Measurements from ENCODE around the gene CRYL1.

The CRYL1 gene

DNA sequence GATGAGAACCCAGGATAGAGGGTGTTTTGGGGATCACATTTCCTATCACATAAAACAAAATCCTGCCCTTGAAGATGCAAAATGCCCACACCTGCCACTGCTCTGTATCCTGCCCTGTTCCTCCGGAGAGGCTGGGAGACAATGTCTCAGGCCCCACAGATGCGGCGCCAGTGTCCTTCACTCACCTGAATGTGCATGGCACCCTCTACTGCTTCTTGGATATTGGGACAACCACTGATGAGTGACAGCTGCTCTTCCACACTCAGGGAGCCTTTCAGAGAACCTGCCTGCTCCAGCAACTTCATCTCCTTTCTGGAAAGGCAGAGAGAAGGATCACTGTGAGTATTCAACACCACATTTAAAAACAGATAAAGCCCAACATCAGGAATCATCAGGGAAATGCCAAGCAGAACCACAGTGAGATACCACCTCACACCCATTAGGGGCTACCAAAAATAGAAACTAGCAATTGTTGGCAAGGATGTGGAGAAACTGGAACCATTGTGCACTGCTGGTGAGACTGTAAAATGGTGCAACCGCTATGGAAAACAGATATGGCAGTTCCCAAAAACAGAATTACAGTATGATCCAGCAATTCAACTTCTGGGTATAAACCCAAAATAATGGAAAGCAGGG, 36.4 kb downstream of the CRYL1 start:
- peak; percentile 65 for DNase-seq

DNA sequence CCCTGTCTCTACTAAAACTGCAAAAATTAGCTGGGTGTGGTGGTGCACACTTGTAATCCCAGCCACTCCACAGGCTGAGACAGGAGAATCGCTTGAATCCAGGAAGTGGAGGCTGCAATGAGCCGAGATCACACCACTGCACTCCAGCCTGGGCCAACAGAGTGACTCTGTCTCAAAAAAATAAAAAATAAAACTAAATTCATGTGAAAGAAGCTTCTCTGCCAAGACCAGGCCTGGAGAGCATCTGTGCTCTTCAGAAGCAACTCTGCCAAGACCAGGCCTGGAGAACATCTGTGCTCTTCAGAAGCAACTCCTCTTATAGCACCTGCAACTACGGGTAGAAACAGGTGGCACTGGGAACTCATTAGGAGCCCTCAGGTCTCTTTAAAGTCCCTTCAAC, 37.7 kb downstream of the CRYL1 start:
- no peak for DNase-seq

DNA sequence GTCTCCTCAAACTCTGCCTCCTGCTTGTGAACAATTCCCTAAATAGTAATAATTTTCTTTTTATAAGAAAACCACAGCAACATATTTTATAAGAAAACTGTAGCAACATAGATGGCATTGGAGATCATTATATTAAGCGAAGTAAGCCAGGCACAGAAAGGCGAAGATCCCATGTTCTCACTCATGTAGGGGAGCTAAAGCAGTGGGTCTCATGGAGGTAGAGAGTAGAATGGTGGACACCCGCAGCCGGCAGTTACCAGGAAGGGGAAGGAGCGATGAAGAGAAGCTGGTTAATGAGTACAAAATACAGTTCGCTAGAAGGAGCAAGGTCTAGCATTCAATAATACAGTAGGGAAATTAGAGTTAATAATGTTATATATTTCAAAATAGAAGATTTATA, 42.9 kb downstream of the CRYL1 start:
- DNase-seq: no peak

DNA sequence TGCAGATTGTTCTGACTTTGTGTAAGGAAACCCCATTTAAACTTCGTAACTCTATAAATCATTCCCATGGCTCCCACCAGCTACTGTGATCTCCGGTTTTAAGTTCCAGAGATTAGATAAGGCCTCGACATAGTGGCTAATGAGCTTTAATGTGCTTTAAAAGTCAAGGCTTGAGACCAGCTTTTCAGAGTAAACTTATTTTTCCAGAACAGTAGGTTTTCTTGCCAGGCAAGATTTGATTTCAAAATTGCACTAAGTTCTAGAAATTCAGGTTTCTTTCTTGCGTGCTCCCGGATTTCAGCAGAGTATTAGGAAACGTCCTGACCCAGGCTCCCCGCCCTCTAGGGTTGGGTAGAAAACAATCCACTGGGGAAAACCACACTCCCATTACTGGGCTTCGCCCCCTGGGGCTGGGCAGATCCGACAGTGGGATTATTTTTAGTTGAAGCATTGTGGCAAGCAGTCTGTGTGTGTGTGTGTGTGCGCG, 43.3 kb downstream of the CRYL1 start:
- DNase-seq: no peak

DNA sequence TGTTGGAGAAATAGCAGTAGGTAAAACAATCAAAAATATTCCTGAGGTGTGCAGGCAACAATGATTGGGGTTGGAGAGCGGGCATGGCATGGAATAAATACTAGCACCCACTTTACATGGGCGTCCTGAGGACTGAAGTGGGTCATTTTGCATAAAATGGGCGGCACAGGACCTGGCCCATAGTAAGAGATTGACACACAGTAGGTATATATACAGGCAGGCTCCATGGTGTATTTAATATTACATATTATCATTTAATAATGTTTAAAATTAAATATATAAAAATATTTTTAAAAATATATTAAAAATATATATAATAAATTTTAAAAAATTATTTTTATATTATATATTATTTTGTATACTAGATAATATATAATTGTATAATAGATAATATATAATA, 48.3 kb downstream of the CRYL1 start:
- DNase-seq: no peak

- peak; percentile 88 for DNase-seq
Measured at GRCh38 chr13:20475927-20476691, 49.5 kb downstream of the CRYL1 start.

DNA sequence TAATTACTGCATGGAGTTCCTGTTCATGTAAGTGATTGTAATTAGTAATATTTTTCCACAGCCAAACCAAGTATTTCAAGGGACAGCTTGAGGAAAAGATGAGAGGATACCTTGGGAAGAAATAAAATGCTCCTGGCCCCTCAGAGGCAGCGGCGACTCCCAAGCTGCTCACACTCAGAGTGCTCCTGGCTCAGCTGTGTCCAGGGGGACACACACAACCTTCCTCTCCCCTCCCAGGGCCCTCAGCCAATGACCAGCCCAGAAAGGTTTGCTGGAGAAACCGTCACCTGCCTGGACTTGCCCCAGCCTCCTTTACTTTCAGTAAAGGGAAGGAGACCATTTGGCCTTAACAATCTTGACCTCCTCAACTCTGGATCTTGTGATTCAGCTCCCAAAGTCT, 51.1 kb downstream of the CRYL1 start:
- no peak for DNase-seq

GRCh38 chr13:20473888-20474287, 51.8 kb downstream of the CRYL1 start:
- no peak for DNase-seq

GRCh38 chr13:20473139-20473538, 52.5 kb downstream of the CRYL1 start:
- no peak for DNase-seq

GRCh38 chr13:20472531-20472930, 53.1 kb downstream of the CRYL1 start:
- DNase-seq: no peak

DNA sequence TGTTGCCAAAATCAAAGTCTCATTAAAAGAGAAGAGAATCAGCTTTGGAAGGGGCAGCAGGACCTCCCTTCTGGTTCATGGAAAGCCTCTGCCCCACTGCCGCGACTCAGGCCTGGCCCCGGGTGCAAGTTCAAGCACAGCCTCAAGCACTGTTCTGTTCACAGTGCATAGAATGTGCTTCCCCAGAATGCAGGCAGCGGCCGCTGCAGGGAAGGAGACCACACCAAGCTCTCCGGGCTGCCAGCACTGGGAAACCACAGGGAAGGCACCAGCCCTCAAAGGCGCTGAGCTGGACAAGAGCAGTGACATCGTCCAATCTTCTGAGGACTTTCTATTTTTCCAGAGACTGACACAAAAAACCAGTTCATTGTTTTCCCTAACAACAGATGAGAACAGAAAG, 55.5 kb downstream of the CRYL1 start:
- no peak for DNase-seq

DNA sequence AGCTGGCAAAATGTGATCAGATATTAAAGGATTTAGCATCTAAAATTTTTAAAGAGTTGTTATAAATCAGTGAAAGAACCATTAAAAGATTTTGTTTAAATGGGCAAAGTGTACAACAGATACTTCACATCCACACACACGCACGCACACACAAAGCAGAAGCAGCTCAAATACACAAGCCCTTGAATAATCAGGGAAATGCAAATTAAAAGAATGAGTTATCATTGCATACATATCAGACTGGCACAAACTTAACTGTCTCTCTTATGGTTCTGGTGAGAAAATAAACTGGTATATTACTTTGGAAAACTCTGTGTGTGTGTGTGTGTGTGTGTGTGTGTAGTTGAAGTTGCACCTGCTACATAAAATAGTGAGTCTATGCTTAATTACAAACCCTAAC, 59.3 kb downstream of the CRYL1 start:
- DNase-seq: no peak

- DNase-seq: no peak
Measured at GRCh38 chr13:20465218-20465879, 60.3 kb downstream of the CRYL1 start.

- no peak for DNase-seq
Measured at GRCh38 chr13:20462921-20463320, 62.7 kb downstream of the CRYL1 start.

GRCh38 chr13:20462533-20462915, 63.1 kb downstream of the CRYL1 start:
- DNase-seq: no peak

- DNase-seq: no peak
Measured at GRCh38 chr13:20461860-20462532, 63.7 kb downstream of the CRYL1 start.

- DNase-seq: peak; percentile 25
Measured at GRCh38 chr13:20461481-20461859, 64.2 kb downstream of the CRYL1 start.

DNA sequence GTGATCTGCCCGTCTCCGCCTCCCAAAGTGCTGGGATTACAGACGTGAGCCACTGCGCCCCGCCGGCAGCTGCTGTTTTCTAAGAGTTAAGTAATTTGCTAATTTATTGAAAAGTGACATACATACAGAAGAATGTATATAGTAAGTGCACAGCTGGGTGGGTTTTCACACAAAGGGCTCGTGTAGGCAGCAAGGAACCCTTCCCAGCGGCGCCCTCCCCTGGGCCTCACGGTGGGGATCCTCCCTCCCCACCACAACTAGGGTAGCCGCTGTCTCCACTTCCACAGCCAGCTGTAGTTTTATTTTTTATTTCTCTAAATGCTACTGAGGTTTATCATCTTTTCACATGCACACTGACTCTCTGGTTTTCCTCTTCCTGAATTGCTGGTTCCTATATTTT, 64.9 kb downstream of the CRYL1 start:
- DNase-seq: no peak

DNA sequence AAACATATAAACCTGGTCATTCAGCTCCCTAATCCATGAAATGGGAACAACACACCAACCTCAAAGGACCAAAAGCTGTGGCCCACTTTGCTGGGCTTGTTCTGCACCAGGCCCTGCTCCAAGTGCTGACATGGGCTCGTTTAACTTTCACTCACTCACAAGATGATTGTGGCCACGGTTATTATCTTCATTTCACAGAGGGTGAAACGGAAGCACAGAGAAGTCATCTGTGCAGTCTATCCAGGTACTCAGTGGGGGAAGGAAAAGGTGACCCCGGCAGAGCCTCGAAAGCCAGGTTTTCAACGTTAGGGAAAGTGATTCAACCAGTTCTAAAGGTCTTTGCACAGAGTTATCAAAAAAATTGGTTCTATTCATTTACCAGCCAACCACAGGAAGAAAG, 68.0 kb downstream of the CRYL1 start:
- DNase-seq: no peak

- DNase-seq: no peak
Measured at GRCh38 chr13:20456737-20457136, 68.9 kb downstream of the CRYL1 start.

- DNase-seq: no peak
Measured at GRCh38 chr13:20451397-20451796, 74.3 kb downstream of the CRYL1 start.

GRCh38 chr13:20448470-20448869, 77.2 kb downstream of the CRYL1 start:
- no peak for DNase-seq

GRCh38 chr13:20446900-20447299, 78.8 kb downstream of the CRYL1 start:
- DNase-seq: no peak

DNA sequence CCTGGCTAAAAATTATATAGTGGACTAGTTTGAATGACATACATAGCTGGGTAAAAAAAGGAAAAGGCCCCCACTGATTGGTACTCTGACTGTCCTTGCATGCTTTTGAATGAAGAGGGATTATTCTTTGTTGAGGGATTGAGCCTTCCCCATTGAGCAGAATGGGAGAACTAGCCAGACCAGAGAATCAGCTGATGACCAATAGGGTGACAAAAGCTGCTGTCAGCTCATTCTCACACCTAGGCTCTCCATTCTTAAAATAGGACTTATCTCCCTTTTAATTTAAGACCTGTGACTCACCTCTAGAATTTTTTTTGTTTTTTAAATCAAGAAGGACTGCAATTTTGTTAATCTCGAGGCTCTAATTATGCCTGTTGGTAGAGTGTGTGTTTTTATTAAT, 79.3 kb downstream of the CRYL1 start:
- DNase-seq: no peak
